GM23248 (cell line): Measurements from ENCODE around the gene LRRFIP1. TPM values are rescaled to one million over a fixed set of nuclear protein-coding genes. Genes with fewer than 3 reads are reported as not detected.

ENCODE experiments used
- DNase-seq: peaks from one replicate; pipeline ENCODE4 v3.0.0-alpha.2; 2015
- H2AFZ ChIP-seq: fragments of 200-600 bp; sonication (generic); 2 replicates; pipeline ENCODE4 v1.6.1; 2016; ENCODE audit warnings: antibody characterized with exemption
- H3F3A ChIP-seq: fragments of 200-600 bp; sonication (generic); 2 replicates; pipeline ENCODE4 v1.6.1; 2016; ENCODE audit warnings: mild to moderate bottlenecking, antibody characterized with exemption, mixed run types; ENCODE audit not compliant: insufficient read depth
- H3K27ac ChIP-seq: fragments of 200-600 bp; sonication (generic); 2 replicates; pipeline ENCODE4 v1.5.1; 2016; ENCODE audit warnings: mild to moderate bottlenecking
- H3K27me3 ChIP-seq: fragments of 200-600 bp; sonication (generic); replicated peaks from 2 replicates; pipeline ENCODE4 v1.6.1; 2016; ENCODE audit warnings: mild to moderate bottlenecking; ENCODE audit not compliant: insufficient read depth
- H3K36me3 ChIP-seq: fragments of 200-600 bp; sonication (generic); 2 replicates; pipeline ENCODE4 v1.6.1; 2016; ENCODE audit warnings: low read depth, mild to moderate bottlenecking
- H3K4me1 ChIP-seq: fragments of 200-600 bp; sonication (generic); 2 replicates; pipeline ENCODE4 v1.6.1; 2016; ENCODE audit warnings: mild to moderate bottlenecking; ENCODE audit not compliant: insufficient read depth
- H3K4me2 ChIP-seq: fragments of 200-600 bp; sonication (generic); one replicate; pipeline ENCODE4 v1.6.1; 2016; ENCODE audit warnings: mild to moderate bottlenecking; ENCODE audit not compliant: unreplicated experiment
- H3K4me3 ChIP-seq: fragments of 200-600 bp; sonication (generic); 2 replicates; pipeline ENCODE4 v1.5.1; 2016; ENCODE audit warnings: mild to moderate bottlenecking
- H3K79me2 ChIP-seq: fragments of 200-600 bp; sonication (generic); 2 replicates; pipeline ENCODE4 v1.6.1; 2016; ENCODE audit warnings: mild to moderate bottlenecking; ENCODE audit not compliant: insufficient read depth
- H3K9ac ChIP-seq: fragments of 200-600 bp; sonication (generic); 2 replicates; pipeline ENCODE4 v1.6.1; 2016; ENCODE audit warnings: mild to moderate bottlenecking
- H3K9me2 ChIP-seq: fragments of 200-600 bp; sonication (generic); 2 replicates; pipeline ENCODE4 v1.6.1; 2016; ENCODE audit warnings: mixed run types, mild to moderate bottlenecking, moderate library complexity; ENCODE audit not compliant: insufficient read depth
- H3K9me3 ChIP-seq: fragments of 200-600 bp; sonication (generic); one replicate; pipeline ENCODE4 v1.6.1; 2017; ENCODE audit warnings: low read depth
- H4K20me1 ChIP-seq: fragments of 200-600 bp; sonication (generic); 2 replicates; pipeline ENCODE4 v1.6.0; 2016; ENCODE audit not compliant: insufficient read depth
- EZH2 ChIP-seq: fragments of 200-600 bp; sonication (generic); IDR thresholded peaks from 2 replicates; pipeline ENCODE4 v1.6.1; 2018; ENCODE audit warnings: antibody characterized with exemption, mild to moderate bottlenecking; ENCODE audit not compliant: insufficient read depth, poor library complexity, severe bottlenecking
- EZH2phosphoT487 ChIP-seq: fragments of 200-600 bp; sonication (generic); IDR thresholded peaks from 2 replicates; pipeline ENCODE4 v1.6.1; 2018; ENCODE audit warnings: antibody characterized with exemption, moderate library complexity, mild to moderate bottlenecking, low read depth; ENCODE audit not compliant: insufficient read depth
- WGBS, 2 experiments: methylation state at CpG; one replicate each; pipeline ENCODE4 v1.1.6; 2015 to 2017; ENCODE audit warnings: low lambda C conversion rate in 2 of 2, low coverage in 1 of 2; ENCODE audit errors: missing lambda C conversion rate in 2 of 2; 5-methylcytosine and 5-hydroxymethylcytosine counted together
- in situ Hi-C: fragments of 300-500 bp; cut with MboI; formaldehyde crosslinking; loops from 2 replicates; pipeline ENCODE4 v1.15.0; 2020
- polyA plus RNA-seq: library from polyadenylated mRNA; unstranded; fragments of >200 nt; fragmentation: Nextera tagmentation; extraction: Ambion mirVana; gene quantifications from 2 replicates; pipeline ENCODE4 v1.2.1, GENCODE V29; 2016
- total RNA-seq: library from RNA; depleted of rRNA; stranded (reverse); fragments of >200 nt; shearing (Covaris generic); gene quantifications from 2 replicates; pipeline ENCODE4 v1.2.3, GENCODE V29; 2014

Gene LRRFIP1
- total and polyA plus RNA-seq, 2 experiments from 2014 or later, result 84.4 to 159 TPM

DNA sequence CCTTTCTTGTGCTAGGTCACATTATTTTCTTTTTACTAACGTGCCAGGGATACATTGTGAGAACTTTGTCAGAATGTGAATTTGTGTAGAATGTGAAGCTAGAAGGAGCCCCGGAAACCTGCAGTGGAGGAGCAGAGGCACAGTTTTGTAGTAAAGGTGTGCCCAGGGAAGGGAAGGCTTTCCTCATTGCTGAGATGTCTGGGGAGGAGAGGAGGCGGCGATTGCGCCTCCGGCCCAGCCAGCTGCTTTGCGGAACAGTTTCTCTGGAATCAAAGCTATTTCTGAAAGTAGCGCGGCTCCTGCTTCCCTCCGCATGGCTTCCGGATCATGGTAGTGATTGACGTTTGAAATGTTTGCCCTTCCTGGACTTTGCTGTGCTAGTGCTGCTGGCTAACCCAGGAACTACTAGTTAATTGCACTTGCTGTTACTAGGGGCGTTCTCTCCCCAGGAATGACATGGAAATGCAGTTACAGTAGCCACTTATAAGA is 88.1 kb downstream of the LRRFIP1 start:
- Histone ChIP-seq H3K27me3 (no peaks in the 10 kb centered on the region), H2AFZ (no peak overlapping the region), H3K9ac (no peak overlapping the region), H3K9me2 (no peaks in the 10 kb centered on the region), H3K9me3 (no peaks in the 10 kb centered on the region), H3K4me3 (no peak overlapping the region), H3K27ac (no peak overlapping the region), H3K4me1 (peaks cover 35% of the 10 kb centered on the region), H4K20me1 (no peaks in the 10 kb centered on the region), H3K36me3 (0 out of 2 replicates have a peak, but pooled peaks cover 4% of the 10 kb centered on the region), H3F3A (0 out of 2 replicates have a peak, but pooled peaks cover 6% of the 10 kb centered on the region), H3K79me2 (peaks cover 100% of the 10 kb centered on the region), H3K4me2 (peak overlapping the region; percentile 8)
- in situ Hi-C loops, result no loop called here
- 83 to 91% methylated on average over 13 of the region's 13 CpGs for WGBS, 2 experiments
- no peak for TF ChIP-seq EZH2phosphoT487
- TF ChIP-seq EZH2, result no peak
- no peak for DNase-seq

DNA sequence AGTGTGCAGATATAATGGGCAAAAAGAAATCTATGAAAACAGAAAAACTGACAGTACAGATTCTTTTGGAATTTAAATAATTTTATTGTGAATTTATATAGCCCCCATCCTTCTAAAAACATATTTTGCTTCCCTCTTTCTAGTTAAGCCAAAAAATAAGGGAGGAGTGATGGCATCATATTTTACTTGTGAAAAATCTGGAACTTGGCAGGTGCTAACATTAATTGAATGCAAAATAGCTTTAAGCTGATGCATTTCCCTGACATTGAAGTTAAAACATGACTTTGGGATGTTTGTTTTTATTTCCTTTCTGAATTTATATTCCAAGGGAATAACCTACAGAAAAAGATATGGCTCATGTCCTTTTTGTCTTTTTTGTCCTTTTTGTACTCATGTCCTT is 88.6 kb downstream of the LRRFIP1 start:
- Histone ChIP-seq H3K79me2 (peaks cover 100% of the 10 kb centered on the region), H4K20me1 (no peaks in the 10 kb centered on the region), H3K9me3 (no peaks in the 10 kb centered on the region), H3K4me2 (peak overlapping the region; percentile 8), H3K27ac (no peak overlapping the region), H3K4me3 (no peak overlapping the region), H3K27me3 (no peaks in the 10 kb centered on the region), H3K9ac (no peak overlapping the region), H3K4me1 (peaks cover 35% of the 10 kb centered on the region), H3F3A (0 out of 2 replicates have a peak, but pooled peaks cover 6% of the 10 kb centered on the region), H3K9me2 (no peaks in the 10 kb centered on the region), H3K36me3 (peaks cover 2% of the 10 kb centered on the region; the same call in 1 of the 2 replicates), H2AFZ (no peak overlapping the region)
- in situ Hi-C loops, result no loop called here
- peak; percentile 36 for DNase-seq
- no peak for TF ChIP-seq EZH2
- no peak for TF ChIP-seq EZH2phosphoT487

DNA sequence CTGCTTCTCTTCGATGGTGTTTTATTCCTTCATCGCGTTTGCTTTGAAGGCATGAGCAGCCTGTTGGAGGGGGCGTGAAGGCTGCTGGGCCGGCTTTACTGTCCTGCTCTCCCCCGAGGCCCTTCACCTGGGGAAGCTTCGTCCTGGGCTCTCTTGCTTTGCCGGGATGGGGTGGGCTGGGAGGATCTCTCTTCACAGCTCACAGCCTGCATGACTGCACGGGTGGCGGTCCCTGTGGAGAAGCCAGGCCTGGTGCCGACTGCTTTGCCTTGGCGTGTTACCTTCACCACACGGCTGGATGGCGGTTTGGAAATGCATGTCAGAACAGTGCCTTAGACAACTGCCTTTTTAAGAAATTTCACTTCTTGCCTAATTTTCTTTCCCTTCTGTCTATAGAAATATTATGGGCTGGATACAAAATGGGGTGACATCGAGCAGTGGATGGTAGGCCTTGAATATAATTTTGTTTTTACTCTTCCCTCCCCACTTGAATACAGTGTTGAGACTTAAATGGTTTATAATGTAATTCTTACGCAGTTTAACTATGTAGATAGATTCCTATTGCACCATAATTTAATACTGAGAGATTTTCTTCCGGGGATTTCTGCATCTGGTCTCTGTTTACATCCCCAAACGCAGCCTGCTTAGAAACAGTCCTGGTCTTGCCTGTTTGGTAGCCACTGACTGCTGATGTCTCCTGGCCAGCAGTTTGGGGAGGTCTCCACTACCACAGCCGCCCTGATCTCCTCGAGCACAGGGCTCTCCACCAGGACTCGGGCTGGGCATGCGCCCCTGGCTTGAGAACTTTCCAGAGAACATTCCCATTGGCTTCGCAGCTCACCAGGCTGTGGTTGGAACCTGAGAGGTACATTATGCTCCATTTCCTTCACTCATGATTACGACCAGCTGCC is 90.2 kb downstream of the LRRFIP1 start:
- no peaks in the 10 kb centered on the region for H3K9me3 ChIP-seq
- no peak for DNase-seq
- H3F3A ChIP-seq, result 0 out of 2 replicates have a peak, but pooled peaks cover 6% of the 10 kb centered on the region
- H3K9me2 ChIP-seq, result no peaks in the 10 kb centered on the region
- H3K9ac ChIP-seq, result no peak overlapping the region
- H3K79me2 ChIP-seq, result peaks cover 100% of the 10 kb centered on the region
- no peak for TF ChIP-seq EZH2phosphoT487
- no peak for TF ChIP-seq EZH2
- H3K36me3 ChIP-seq, result peaks cover 4% of the 10 kb centered on the region; the same call in 1 of the 2 replicates
- peaks cover 39% of the 10 kb centered on the region for H3K4me1 ChIP-seq
- H4K20me1 ChIP-seq, result no peaks in the 10 kb centered on the region
- H3K27ac ChIP-seq, result no peak overlapping the region
- WGBS, 2 experiments, result 89 to 91% methylated on average over 21 to 24 of the region's 24 CpGs
- no peak overlapping the region for H3K4me2 ChIP-seq
- H2AFZ ChIP-seq, result no peak overlapping the region
- no peak overlapping the region for H3K4me3 ChIP-seq
- in situ Hi-C loops, result no loop called here
- H3K27me3 ChIP-seq, result no peaks in the 10 kb centered on the region

DNA sequence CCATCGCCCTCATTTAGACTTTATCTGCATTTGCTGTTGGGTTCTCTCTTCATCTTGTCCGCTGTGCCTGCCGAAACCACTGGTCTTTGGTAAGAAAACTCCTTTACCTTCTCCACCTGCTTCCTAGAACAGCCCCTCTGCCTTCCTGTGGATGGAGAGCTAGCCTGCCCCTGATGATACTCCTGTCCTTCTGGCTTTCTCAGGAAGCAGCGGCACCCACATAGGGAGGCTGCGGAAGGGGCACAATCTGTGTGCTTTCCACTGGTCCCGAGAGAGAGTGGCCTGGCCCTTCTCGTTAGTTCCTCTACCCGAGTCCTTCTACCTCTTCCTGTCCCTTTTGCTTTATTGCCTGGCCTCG is 90.9 kb downstream of the LRRFIP1 start:
- H3K4me3 ChIP-seq, result no peak overlapping the region
- no peak overlapping the region for H3K9ac ChIP-seq
- WGBS, 2 experiments, result 92% methylated on average over 9 of the region's 9 CpGs
- H3F3A ChIP-seq, result 0 out of 2 replicates have a peak, but pooled peaks cover 6% of the 10 kb centered on the region
- H3K9me3 ChIP-seq, result no peaks in the 10 kb centered on the region
- H3K27me3 ChIP-seq, result no peaks in the 10 kb centered on the region
- peaks cover 4% of the 10 kb centered on the region; the same call in 1 of the 2 replicates for H3K36me3 ChIP-seq
- no peak overlapping the region for H2AFZ ChIP-seq
- peaks cover 39% of the 10 kb centered on the region for H3K4me1 ChIP-seq
- H4K20me1 ChIP-seq, result no peaks in the 10 kb centered on the region
- H3K9me2 ChIP-seq, result no peaks in the 10 kb centered on the region
- no peak for DNase-seq
- H3K79me2 ChIP-seq, result peaks cover 100% of the 10 kb centered on the region
- H3K27ac ChIP-seq, result no peak overlapping the region
- H3K4me2 ChIP-seq, result no peak overlapping the region
- TF ChIP-seq EZH2phosphoT487 (no peak), EZH2 (no peak)
- in situ Hi-C loops, result no loop called here
